Lower leg skin (tissue), 4 donors: ENCODE data around the gene MAP3K7. TPM values are rescaled to one million over a fixed set of nuclear protein-coding genes. Genes with fewer than 3 reads are reported as not detected.
A peak's percentile ranks its signal among the peaks of the same experiment; 100 is the strongest.

Source experiments
- DNase-seq, 2 donors: peaks; one replicate each; pipeline ENCODE4 v3.0.0-alpha.2; 2019; ENCODE audit warnings: low spot score in 2 of 2
- H3K4me3 ChIP-seq: fragments of 200-600 bp; sonication (generic); 2 replicates; pipeline ENCODE4 v1.5.1; 2017; ENCODE audit warnings: mild to moderate bottlenecking, low read depth; ENCODE audit not compliant: poor library complexity, severe bottlenecking
- POLR2A ChIP-seq, 2 donors: fragments of 450-650 bp; IDR thresholded peaks; one replicate each; pipeline ENCODE4 v1.6.1; 2016 to 2017; ENCODE audit warnings: antibody characterized with exemption in 2 of 2, mild to moderate bottlenecking in 1 of 2, moderate library complexity in 1 of 2
- WGBS, 2 donors: methylation state at CpG; one replicate each; pipeline ENCODE4 v1.1.5; 2018; 5-methylcytosine and 5-hydroxymethylcytosine counted together
- intact Hi-C: fragments of 100-400 bp; cut with DNase I; formaldehyde crosslinking; loops from one replicate; pipeline ENCODE4 v1.15.0; 2023; ENCODE audit warnings: low total_unique reads
- total RNA-seq, 4 donors: library from RNA; depleted of rRNA; stranded (reverse); fragments of >200 nt; gene quantifications; one replicate each; pipeline ENCODE4 v1.1.0, GENCODE V29; 2016
- TF ChIP-seq, protein P1 (sequence below), 3 donors: fragments of 450-650 bp; IDR thresholded peaks; one replicate each; pipeline ENCODE4 v1.5.1; 2016; ENCODE audit warnings: antibody characterized with exemption in 3 of 3, mild to moderate bottlenecking in 3 of 3, moderate library complexity in 2 of 3

Gene MAP3K7
- total RNA-seq, 4 donors from 2014 or later: 21.5 to 25.8 (median 23.5) TPM

DNA sequence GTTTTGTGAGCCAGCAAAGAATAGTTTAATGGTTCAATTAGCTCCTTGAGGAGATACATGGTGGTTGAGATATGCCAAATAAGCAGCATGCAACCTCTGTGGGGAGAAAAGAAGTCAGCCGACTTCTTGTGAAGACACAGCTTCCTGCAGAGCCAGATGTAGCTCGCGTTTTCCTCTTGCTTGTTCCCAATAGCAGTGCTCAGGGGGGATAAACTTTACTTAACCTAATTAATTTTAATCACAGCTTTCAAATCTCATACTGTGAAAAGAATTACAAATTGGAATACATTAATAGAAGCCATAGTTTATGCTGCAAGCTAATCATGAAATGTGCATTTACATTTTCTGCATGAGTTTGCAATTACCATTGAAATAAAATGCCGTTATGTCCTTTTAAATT, 106.2 kb downstream of the MAP3K7 start:
- WGBS, 2 donors: 78 to 88% methylated on average over 4 of the region's 4 CpGs
- TF ChIP-seq, protein P1, sequence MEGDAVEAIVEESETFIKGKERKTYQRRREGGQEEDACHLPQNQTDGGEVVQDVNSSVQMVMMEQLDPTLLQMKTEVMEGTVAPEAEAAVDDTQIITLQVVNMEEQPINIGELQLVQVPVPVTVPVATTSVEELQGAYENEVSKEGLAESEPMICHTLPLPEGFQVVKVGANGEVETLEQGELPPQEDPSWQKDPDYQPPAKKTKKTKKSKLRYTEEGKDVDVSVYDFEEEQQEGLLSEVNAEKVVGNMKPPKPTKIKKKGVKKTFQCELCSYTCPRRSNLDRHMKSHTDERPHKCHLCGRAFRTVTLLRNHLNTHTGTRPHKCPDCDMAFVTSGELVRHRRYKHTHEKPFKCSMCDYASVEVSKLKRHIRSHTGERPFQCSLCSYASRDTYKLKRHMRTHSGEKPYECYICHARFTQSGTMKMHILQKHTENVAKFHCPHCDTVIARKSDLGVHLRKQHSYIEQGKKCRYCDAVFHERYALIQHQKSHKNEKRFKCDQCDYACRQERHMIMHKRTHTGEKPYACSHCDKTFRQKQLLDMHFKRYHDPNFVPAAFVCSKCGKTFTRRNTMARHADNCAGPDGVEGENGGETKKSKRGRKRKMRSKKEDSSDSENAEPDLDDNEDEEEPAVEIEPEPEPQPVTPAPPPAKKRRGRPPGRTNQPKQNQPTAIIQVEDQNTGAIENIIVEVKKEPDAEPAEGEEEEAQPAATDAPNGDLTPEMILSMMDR (IDR thresholded peaks at IDR 0.05): no peak
- no peak for TF ChIP-seq POLR2A (IDR thresholded peaks at IDR 0.05)
- intact Hi-C loops: loop anchor here (5.0 kb wide), 1 partner anchor 548 kb away; no protein-coding TSS in a partner anchor
- H3K4me3 ChIP-seq: no peak overlapping the region
- DNase-seq: no peak

DNA sequence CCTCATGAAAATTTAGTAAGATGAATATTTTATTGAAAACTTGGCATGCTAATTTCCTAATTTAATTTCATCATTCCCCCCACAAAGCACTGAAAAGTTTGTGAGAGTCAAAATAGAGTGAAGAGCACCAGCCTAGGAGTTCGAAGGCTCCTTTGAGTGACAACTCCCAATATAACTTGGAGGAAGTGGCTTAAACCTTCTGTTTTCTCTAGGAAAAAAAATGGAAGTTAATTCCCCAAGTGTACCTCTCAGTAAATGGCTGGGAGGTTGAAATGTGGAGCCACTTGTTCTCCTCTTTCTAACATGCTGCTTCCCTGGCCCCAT, 107.3 kb downstream of the MAP3K7 start:
- WGBS, 2 donors: 81 to 92% methylated on average over 1 of the region's 1 CpG
- intact Hi-C loops: loop anchor here (10.0 kb wide), 1 partner anchor 385 kb away; no protein-coding TSS in a partner anchor

DNA sequence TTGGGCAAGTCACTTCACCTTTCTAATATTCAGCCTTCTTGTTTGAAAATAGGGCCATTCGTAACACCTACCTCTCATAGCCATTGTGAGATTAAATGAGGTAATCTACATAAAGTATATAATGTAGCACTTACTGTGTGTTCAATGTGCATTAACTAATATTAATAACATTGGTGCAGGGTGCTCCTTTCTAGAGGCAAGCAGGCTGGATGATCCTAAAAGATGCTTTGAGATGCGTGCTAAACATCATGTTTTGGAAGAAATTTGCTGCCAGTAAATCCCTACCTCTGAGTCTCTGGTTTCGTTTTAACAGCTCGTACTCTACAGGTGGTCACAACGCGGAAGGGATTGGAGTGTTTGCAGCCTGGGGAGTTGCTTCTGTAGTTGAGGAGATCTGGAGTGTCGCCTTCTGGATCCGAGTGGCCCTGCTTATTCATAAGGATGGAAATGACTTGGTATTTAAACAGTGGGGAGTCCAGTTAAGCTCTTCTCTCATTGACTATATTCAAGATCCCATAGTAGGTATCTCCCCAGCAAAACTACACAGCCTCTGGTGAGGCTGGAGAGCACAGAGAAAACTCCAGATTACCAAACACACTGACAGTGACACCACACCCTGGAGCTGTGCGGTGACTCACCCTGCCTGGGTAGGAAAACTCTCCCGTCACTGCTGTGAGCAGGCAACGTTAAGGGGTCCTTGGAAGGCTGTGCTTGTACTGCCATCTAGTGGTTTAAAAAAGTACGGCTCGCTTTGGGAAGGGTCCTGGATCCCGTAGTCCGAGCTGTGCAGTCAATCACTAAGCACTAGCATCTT, 107.9 kb downstream of the MAP3K7 start:
- H3K4me3 ChIP-seq: no peak overlapping the region
- DNase-seq: peak; percentile 94 to 97
- no peak for TF ChIP-seq POLR2A (IDR thresholded peaks at IDR 0.05)
- TF ChIP-seq, protein P1 (IDR thresholded peaks at IDR 0.05): peak in 1 of 3 donors; percentile 73
- intact Hi-C loops: loop anchor here (10.0 kb wide), 1 partner anchor 384 kb away; no protein-coding TSS in a partner anchor
- WGBS, 2 donors: 24 to 33% methylated on average over 15 of the region's 15 CpGs

More for the DNA sequence above, 107.3 kb downstream of the MAP3K7 start:
- no peak overlapping the region for H3K4me3 ChIP-seq
- TF ChIP-seq POLR2A (IDR thresholded peaks at IDR 0.05): no peak
- TF ChIP-seq, protein P1 (IDR thresholded peaks at IDR 0.05): peak in 1 of 3 donors; percentile 0
- no peak for DNase-seq

DNA sequence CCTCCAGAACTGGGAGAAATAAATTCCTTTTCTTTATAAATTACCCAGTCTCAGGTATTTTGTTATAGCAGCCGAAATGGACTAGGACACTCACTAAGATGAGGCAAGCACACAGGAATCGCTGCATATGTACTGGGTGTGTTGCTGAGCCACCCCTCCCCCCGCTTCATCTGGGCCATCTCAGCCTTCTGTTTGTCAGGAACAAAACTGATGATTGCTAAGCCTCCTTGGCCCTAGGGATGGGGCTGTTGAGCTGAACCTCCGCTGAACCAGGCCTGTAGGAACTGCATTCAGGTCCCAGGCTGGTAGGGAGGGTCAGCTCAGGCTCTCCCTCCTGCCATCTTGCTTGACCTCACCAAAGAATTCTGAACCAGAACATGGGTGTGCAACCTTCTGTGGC, 108.6 kb downstream of the MAP3K7 start:
- intact Hi-C loops: loop anchor here (10.0 kb wide), 1 partner anchor 383 kb away; no protein-coding TSS in a partner anchor
- 92 to 94% methylated on average over 4 of the region's 4 CpGs for WGBS, 2 donors

DNA sequence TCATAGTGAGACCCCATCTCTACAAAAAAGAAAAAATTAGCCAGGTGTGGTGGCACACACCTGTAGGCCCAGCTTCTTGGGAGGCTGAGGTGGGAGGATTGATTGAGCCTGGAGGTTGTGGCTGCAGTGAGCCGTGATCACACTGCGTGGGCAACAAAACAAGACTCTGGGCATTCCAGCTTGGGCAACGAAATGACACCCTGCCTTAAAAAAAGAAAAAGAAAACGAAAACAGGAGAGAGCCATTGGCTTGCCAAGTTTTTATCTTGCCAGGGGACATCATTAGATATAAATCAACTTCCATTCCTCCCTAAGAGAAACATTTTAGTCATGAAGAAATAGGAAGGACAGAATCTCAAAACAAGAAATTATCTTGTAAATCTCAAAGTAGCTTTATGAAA, 109.5 kb downstream of the MAP3K7 start:
- 35 to 55% methylated on average over 4 of the region's 4 CpGs for WGBS, 2 donors
- no peak overlapping the region for H3K4me3 ChIP-seq
- no peak for DNase-seq
- TF ChIP-seq, protein P1 (IDR thresholded peaks at IDR 0.05): no peak
- TF ChIP-seq POLR2A (IDR thresholded peaks at IDR 0.05): no peak
- intact Hi-C loops: loop anchor here (10.0 kb wide), 1 partner anchor 383 kb away; no protein-coding TSS in a partner anchor

More for the DNA sequence above, 108.6 kb downstream of the MAP3K7 start:
- H3K4me3 ChIP-seq: no peak overlapping the region
- TF ChIP-seq, protein P1 (IDR thresholded peaks at IDR 0.05): no peak
- TF ChIP-seq POLR2A (IDR thresholded peaks at IDR 0.05): no peak
- no peak for DNase-seq
